NCI-H2196 (cell line): Measurements from ENCODE around the gene SNX25.
A peak's percentile ranks its signal among the peaks of the same experiment; 100 is the strongest.
"Not testable (repeated sequence)": the region's sequence is repeated elsewhere in the genome, so short reads cannot be mapped to it uniquely, and the experiment has no call there.

Source experiments
- DNase-seq: peaks from one replicate; lab custom pipeline; 2025; ENCODE audit not compliant: unreplicated experiment; lab: John Stamatoyannopoulos, UW

Gene SNX25

DNA sequence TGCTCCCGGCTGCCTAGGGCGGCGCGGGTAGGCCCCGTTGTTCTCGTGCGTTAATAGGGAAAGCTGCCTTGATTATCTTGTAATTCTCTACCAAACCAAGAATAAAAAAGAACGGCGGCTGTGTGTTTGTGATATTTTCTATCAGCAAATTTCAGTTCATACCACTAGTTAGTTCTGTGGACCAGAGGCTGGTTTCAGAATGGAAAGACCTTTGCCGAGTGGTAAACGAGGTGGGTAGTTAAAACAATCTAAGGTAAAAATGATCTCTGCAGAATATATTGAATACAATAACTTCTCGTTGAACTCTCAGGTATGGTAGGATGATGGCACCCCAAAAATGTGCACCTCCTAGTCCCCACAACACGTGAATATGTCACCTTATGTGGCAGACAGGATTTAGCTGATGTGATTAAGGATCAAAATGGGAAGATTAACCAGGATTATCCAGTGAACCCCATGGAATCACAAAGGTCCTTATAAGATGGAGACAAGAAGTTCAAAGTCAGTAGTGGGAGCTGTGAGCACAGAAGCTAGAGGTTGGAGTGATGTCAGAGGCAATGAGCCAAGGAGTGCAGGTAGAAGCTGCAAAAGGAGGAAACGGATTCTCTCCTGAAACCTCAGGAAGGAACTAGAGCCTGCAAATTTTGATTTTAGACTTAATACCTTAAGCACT, 5.0 kb upstream of the SNX25 start:
- peak; percentile 0 for DNase-seq

DNA sequence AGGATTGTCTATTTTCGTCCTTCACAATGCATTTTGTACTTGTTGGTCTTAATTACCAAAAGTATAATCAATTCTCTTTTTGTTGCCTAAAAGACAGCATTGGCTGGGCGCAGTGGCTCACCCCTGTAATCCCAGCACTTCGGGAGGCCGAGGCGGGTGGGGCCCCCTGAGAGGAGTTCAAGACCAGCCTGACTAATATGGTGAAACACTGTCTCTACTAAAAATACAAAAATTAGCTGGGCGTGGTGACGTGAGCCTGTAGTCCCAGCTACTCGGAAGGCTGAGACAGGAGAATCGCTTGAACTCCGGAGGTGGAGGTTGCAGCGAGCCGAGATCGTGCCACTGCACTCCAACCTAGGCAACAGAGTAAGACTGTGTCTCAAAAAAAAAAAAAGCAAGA, 4.3 kb upstream of the SNX25 start:
- DNase-seq, result not testable (repeated sequence)

DNA sequence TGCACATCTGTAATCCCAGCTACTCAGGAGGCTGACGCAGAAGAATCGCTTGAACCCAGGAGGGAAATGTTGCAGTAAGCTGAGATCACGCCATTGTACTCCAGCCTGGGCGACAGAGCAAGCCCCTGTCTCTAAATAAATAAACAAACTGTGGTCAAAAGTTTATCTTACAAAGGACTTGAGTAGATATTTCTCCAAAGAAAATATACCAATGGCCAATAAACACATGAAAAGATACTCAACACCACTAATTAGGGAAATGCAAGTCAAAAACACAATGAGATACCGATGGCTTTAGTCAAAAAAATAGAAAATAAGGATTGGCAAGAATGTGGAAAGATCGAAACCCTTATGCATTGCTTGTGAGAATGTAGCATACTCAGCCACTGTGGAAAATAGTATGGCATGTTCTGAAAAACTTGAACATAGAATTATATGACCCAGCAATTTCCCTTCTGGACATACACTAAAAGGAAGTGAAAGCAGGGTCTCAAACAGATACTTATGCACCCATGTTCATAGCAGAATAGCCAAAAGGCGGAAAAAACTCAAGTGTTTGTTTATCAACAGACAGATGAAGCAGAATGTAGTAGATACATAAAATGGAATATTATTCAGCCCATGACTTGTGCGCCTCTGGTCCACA, 3.6 kb upstream of the SNX25 start:
- DNase-seq, result no peak

GRCh38 chr4:185207466-185207865, 1.9 kb upstream of the SNX25 start:
- DNase-seq, result no peak

DNA sequence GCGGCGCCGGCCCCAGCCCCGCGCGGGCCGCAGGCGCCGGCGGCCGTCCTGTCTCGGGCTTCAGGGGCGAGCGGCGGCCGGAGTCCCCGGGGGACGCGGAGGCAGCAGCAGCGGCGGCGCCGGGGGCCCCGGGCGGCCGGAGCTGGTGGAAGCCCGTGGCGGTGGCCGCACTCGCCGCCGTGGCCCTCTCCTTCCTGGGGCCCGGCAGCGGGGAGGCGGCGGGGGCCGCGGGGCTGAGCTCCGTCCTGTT, 379 bp downstream of the SNX25 start:
- DNase-seq, result not testable (repeated sequence)

GRCh38 chr4:185210102-185210981, 944 bp downstream of the SNX25 start:
- DNase-seq, result peak; percentile 4

DNA sequence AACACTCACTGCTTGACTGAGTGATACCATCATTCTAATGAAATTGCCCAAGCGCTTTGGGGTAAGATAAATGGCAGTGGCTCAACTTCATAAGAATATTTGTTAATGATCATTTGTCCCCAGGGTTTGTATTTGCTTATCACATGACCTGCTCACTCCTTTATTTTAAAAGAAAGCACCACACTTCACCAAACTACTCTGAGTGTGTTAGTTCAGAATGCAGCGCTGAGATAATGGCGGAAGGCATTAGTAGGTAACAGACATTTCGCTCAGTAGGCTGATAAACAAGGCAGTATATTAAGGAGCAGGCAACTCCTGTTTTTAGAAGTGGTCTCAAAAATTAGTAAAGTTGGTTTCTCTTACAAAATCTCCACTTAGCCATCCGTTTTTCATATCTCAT, 1.6 kb downstream of the SNX25 start:
- DNase-seq, result no peak

DNA sequence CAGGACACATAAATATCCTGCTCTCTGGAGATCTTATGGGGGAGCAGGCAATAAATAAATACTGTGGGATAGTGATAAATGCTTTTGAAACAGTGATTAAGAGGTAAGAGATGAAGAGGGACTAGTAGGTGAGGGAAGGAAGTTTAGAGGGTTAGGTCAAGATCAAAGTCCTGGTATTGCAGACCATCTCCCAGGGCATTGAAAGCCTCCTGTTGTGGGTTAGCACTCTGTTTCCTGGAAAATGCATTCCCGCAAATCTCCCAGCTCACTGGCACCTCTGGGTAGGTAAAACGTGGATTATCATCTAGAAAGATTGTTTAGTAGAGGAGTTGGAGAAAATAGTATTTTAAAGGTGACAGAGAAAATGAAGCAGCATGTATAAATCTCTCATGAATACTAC, 2.2 kb downstream of the SNX25 start:
- no peak for DNase-seq

DNA sequence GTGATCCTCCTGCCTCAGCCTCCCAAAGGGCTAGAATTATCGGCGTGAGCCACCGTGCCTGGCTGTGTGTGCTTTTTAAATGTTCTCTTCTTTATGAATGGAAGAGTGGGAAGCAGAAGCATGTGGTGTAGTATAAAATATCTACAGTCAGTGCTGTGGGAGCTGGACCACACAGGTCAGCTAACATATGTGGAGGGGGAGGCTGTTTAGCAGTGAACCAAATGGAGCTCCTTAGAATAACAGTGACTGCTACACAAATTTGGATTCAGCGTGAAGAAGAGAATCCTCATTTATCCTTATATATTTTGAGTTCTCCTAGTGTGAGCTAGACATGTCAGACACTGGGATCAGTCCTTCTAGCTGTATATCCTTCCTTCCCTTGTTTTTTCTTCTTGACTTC, 3.2 kb downstream of the SNX25 start:
- DNase-seq, result no peak

DNA sequence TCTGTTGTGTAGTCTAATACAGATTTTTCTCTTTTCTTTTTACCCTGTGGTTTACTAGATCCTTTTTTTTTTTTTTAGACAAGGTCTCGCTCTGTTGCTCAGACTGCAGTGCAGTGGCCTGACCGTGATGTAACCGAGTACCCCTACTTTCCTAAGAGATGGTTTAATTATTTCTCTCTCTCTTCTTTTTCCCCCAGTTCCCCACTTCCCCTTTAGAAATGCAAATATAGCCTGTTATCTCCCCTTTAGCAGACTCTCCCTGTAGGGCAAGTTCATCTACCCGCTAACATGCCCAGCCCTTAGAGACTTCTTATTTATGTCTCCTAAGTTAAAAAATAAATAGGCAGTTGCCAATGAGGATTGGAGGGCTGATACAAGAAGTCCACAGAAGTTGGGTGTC, 4.5 kb downstream of the SNX25 start:
- no peak for DNase-seq

GRCh38 chr4:185215261-185215660, 5.9 kb downstream of the SNX25 start:
- no peak for DNase-seq

DNA sequence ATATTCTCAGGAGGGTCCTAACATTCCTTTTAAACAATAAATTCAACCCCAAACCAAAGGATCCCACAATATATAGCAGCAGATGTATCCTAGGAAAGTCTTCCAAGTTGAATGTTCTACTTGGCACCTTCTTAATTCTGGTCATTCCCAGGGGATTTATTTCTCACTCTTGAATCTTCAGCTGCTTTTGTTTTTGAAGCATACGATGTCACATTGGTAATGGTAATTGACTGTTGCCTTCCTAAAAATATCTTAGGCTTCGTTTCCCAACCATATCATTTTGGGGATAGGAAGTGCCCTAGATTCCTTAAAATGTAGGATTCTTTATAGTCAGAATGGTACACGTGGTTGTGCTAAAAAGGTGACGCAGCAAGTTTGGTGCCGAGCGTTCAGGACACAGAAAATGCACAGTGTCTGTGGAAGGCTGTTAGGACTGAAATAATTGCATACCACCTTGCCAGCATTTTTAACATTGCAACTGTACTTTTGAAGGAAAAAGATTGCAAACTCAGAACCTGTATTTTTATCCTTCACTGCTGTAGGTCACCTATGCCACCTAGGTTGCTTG, 8.1 kb downstream of the SNX25 start:
- no peak for DNase-seq

DNA sequence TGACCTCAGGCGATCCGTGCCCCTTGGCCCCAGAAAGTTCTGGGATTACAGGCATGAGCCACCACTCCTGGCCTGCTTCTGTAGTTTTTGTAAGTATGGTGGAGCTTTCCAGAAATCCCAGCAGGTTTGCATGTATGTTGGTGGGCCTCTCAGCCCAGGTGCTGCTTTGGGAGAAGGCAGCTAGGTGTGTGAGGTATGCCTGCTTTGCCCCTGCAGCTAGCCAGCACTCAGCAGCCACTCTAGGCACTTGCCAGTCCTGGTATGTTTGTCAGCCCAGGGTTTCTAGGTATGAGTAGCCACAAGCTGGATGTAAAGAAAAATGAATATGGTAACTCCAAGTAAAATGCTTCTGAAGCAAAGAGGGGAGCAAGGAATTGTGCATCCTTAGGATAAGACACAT, 8.9 kb downstream of the SNX25 start:
- no peak for DNase-seq

GRCh38 chr4:185219551-185220344, 10.3 kb downstream of the SNX25 start:
- no peak for DNase-seq

- DNase-seq, result no peak
Observed at GRCh38 chr4:185221491-185221890, 12.1 kb downstream of the SNX25 start.

GRCh38 chr4:185221912-185222311, 12.5 kb downstream of the SNX25 start:
- no peak for DNase-seq

DNA sequence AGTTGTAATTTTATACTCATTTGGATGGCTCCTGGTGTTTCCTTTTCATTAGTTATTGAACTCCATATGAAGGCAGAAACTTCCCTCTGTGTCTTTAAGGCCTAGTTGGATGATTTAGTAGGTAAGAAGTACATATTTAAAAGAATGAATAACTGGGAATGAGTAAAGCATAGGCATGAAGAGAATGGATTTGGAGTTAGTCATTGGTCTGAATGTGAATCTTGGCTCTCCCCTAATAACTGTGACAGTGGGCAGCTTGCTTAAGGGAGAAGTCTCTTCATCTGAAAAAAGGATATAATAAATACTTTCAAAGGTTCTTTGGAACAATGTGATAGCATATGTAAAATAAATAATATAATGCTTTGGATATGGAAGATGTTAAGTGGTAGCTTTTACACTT, 13.2 kb downstream of the SNX25 start:
- no peak for DNase-seq

DNA sequence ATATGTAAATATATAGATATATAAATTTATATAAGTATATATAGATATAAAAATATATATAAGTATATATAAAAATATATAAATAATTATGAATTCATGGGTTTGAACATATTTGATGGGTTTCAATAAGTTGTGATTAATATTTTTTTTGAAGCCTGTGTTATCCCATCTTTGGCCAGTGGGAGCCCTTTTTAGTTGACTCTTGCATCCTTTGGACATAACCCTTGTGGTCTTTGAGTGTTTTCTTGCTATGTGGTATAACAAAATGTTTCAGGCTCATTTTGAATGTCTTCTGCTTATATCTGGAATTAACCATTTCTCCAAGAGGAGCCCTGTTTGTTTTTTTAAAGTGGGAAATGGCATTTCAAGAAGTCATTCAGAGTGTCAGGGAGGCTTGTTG, 15.2 kb downstream of the SNX25 start:
- no peak for DNase-seq

DNA sequence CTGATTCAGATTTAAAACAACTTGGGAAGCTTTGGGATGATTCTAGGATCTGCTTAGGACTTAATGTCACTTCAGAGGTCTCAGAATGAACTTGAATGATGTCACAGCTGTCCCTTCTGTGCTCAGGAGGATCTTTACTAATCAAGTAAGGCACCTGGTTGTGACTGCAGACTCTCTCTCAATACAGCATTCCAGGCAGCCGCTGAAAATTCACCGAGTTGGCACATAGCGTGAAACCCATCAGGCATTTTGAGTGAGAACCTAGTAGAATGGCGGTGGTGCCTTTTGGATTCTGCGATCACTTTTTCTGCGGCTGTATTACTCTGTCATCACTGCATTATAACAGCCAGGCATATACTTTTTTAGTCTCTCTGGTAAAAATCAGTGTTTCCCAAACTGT, 16.5 kb downstream of the SNX25 start:
- no peak for DNase-seq

GRCh38 chr4:185227131-185227551, 17.7 kb downstream of the SNX25 start:
- DNase-seq, result no peak

- no peak for DNase-seq
Observed at GRCh38 chr4:185227713-185228278, 18.4 kb downstream of the SNX25 start.
